GM12878 (cell line): ENCODE results near the gene SETD5. TPM values are rescaled to one million over a fixed set of nuclear protein-coding genes. Genes with fewer than 3 reads are reported as not detected.

Experiments
- ATAC-seq: fragments of 200-7000 bp; cut with Tn5 transposase; 3 replicates; pipeline ENCODE4 v1.9.1; 2020; ENCODE audit warnings: mild to moderate bottlenecking, moderate library complexity
- BruUV-seq: library from RNA; stranded (reverse); fragments of 400-500 nt; replicated peaks from 2 replicates; lab custom pipeline; 2021; lab: Mats Ljungman, UMichigan
- CTCF ChIA-PET: fragments of 300-600 bp; sonication (Branson Sonifier 250); formaldehyde crosslinking; extraction: SDS; loops from one replicate; lab custom pipeline; 2021; ENCODE audit warnings: inconsistent platforms; lab: Yijun Ruan, JAX
- POLR2A ChIA-PET: fragments of 350-600 bp; formaldehyde crosslinking; extraction: SDS; loops from one replicate; lab custom pipeline; 2021; ENCODE audit warnings: inconsistent platforms; lab: Charles Lee
- RAD21 ChIA-PET: fragments of 300-600 bp; sonication (Branson Sonifier 250); formaldehyde crosslinking; loops from one replicate; lab custom pipeline; 2023; ENCODE audit warnings: antibody characterized with exemption; ENCODE audit not compliant: unreplicated experiment; lab: Charles Lee
- SMC1A ChIA-PET: fragments of 300-600 bp; sonication (Branson Sonifier 250); formaldehyde crosslinking; loops from one replicate; lab custom pipeline; 2023; ENCODE audit not compliant: unreplicated experiment, uncharacterized antibody; lab: Charles Lee
- DNase-seq: peaks from one replicate; pipeline ENCODE4 v3.0.0-alpha.2; 2011; ENCODE audit warnings: low read depth, low spot score
- FAIRE-seq: peaks from 3 replicates; lab custom pipeline; 2011; peaks lifted over from hg19 to GRCh38; lab: Jason Lieb, UNC
- H2AFZ ChIP-seq: 2 replicates; pipeline ENCODE4 v1.6.0; 2011; ENCODE audit warnings: low read depth, low read length, control low read depth; ENCODE audit not compliant: control insufficient read depth
- H3K27ac ChIP-seq: 2 replicates; pipeline ENCODE4 v1.5.1; 2011; ENCODE audit warnings: control low read depth; ENCODE audit not compliant: control insufficient read depth, insufficient read depth
- H3K27me3 ChIP-seq, 2 experiments: replicated peaks in 1 of 2; 2 replicates each; pipeline versions ENCODE4 v1.6.0 to v1.6.1; 2011; ENCODE audit warnings: low read length in 1 of 2; ENCODE audit not compliant: control insufficient read depth in 2 of 2, insufficient read depth in 2 of 2
- H3K36me3 ChIP-seq, 2 experiments: 2 replicates each; pipeline ENCODE4 v1.5.1; 2011; ENCODE audit warnings: low read length in 1 of 2; ENCODE audit not compliant: control insufficient read depth in 2 of 2, insufficient read depth in 2 of 2
- H3K4me1 ChIP-seq: 2 replicates; pipeline ENCODE4 v1.6.1; 2011; ENCODE audit warnings: mild to moderate bottlenecking, low read length, moderate library complexity, mixed read lengths; ENCODE audit not compliant: control insufficient read depth, insufficient read depth
- H3K4me2 ChIP-seq: 2 replicates; pipeline ENCODE4 v1.6.0; 2011; ENCODE audit warnings: control low read depth; ENCODE audit not compliant: control insufficient read depth, insufficient read depth
- H3K4me3 ChIP-seq: fragments of 200-600 bp; sonication (generic); 2 replicates; pipeline ENCODE4 v1.5.1; 2016
- H3K79me2 ChIP-seq: 2 replicates; pipeline ENCODE4 v1.6.0; 2011; ENCODE audit warnings: low read length; ENCODE audit not compliant: control insufficient read depth, insufficient read depth
- H3K9ac ChIP-seq: 2 replicates; pipeline ENCODE4 v1.8.0; 2011; ENCODE audit warnings: low read length, control low read depth, mixed read lengths; ENCODE audit not compliant: control insufficient read depth, insufficient read depth
- H3K9me3 ChIP-seq: replicated peaks from 3 replicates; pipeline ENCODE4 v1.5.1; 2011; ENCODE audit warnings: mild to moderate bottlenecking, low read length; ENCODE audit not compliant: control insufficient read depth, insufficient read depth
- H4K20me1 ChIP-seq: 2 replicates; pipeline ENCODE4 v1.6.0; 2011; ENCODE audit not compliant: control insufficient read depth, insufficient read depth
- HCFC1 ChIP-seq: fragments of 150-350 bp; IDR thresholded peaks from 2 replicates; pipeline ENCODE4 v1.6.1; 2014; ENCODE audit warnings: low read length
- PAX8 ChIP-seq: fragments of 450-650 bp; IDR thresholded peaks from 2 replicates; pipeline ENCODE4 v1.6.1; 2017; ENCODE audit warnings: mild to moderate bottlenecking, moderate library complexity
- RAD51 ChIP-seq: fragments of 450-650 bp; IDR thresholded peaks from 2 replicates; pipeline ENCODE4 v1.6.1; 2016; ENCODE audit warnings: moderate library complexity, mild to moderate bottlenecking, inconsistent platforms
- RB1 ChIP-seq: fragments of 450-650 bp; formaldehyde crosslinking; IDR thresholded peaks from 2 replicates; pipeline ENCODE4 v1.6.1; 2017; ENCODE audit warnings: mild to moderate bottlenecking, borderline replicate concordance
- RCOR1 ChIP-seq: conservative IDR thresholded peaks from 2 replicates; pipeline ENCODE4 v1.6.1; 2012; ENCODE audit warnings: low read depth, low read length, improper control_type of control experiment
- WGBS: methylation state at CpG from one replicate; pipeline ENCODE4 v1.1.6; 2016; ENCODE audit warnings: low lambda C conversion rate; ENCODE audit not compliant: insufficient replicate concordance, insufficient coverage; ENCODE audit errors: missing lambda C conversion rate; 5-methylcytosine and 5-hydroxymethylcytosine counted together
- in situ Hi-C: fragments of 300-500 bp; cut with MboI; formaldehyde crosslinking; loops from 9 replicates; pipeline ENCODE4 v1.14.3; 2018; ENCODE audit warnings: mixed read lengths
- intact Hi-C: fragments of 100-400 bp; cut with micrococcal nuclease; formaldehyde crosslinking; loops from one replicate; pipeline ENCODE4 v1.14.2; 2022; ENCODE audit not compliant: unreplicated experiment
- polyA plus RNA-seq, 11 experiments: library from polyadenylated mRNA; depleted of rRNA in 4 of 11; unstranded in 6 of 11; stranded (reverse) in 5 of 11; fragments of >200 nt; fragmentation: Nextera tagmentation in 4 of 11; fragmentation: Illumina TruSeq in 1 of 11; extraction: Ambion mirVana in 4 of 11; extraction: Trizol in 1 of 11; gene quantifications; 1 replicate in 1 of 11; 2 replicates in 10 of 11; pipeline versions ENCODE4 v1.2.1 to v1.2.3, GENCODE V29; 2011 to 2016; ENCODE audit warnings: inconsistent platforms in 2 of 11, missing spikeins in 2 of 11, low read depth in 1 of 11
- total RNA-seq, 4 experiments: library from RNA; depleted of rRNA in 3 of 4; stranded (reverse); fragments of >200 nt in 3 of 4; fragmentation: Illumina TruSeq in 1 of 4; extraction: Trizol in 1 of 4; gene quantifications; 2 replicates each; pipeline versions ENCODE4 v1.2.1 to v1.2.3, GENCODE V29; 2013 to 2021
- TF ChIP-seq, protein P1 (sequence below): fragments of 450-650 bp; IDR thresholded peaks from 2 replicates; pipeline ENCODE4 v1.6.1; 2016; ENCODE audit warnings: mild to moderate bottlenecking

SETD5 gene
- total and polyA plus RNA-seq, 10 of the 15 experiments (the other 5 are each of a cell fraction or from before 2014, with no cell fraction given) = 8.2 to 94.0 (median 55.4) TPM

DNA sequence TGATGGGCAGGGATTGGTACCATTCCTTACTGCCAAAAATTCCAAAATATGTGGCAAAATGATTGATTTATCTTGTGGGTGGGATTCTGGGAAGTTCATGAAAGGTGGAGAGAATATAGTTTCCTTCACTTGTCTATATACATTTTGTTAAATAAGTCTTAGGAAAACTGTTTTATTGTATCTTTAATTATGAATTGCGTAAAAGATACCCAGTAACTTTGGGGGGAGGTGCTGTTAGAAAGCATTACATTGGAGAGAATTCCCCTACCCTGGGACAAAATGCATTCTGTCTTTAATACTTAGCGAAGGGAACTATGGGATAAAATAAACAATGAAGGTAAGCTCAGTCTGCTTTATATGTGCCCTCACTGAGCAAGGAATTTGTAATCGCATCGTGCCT lies 4.6 kb downstream of the SETD5 start (continued):
- no peak for TF ChIP-seq PAX8
- no peak for TF ChIP-seq HCFC1
- TF ChIP-seq RAD51 = no peak
- TF ChIP-seq RB1 = no peak

DNA sequence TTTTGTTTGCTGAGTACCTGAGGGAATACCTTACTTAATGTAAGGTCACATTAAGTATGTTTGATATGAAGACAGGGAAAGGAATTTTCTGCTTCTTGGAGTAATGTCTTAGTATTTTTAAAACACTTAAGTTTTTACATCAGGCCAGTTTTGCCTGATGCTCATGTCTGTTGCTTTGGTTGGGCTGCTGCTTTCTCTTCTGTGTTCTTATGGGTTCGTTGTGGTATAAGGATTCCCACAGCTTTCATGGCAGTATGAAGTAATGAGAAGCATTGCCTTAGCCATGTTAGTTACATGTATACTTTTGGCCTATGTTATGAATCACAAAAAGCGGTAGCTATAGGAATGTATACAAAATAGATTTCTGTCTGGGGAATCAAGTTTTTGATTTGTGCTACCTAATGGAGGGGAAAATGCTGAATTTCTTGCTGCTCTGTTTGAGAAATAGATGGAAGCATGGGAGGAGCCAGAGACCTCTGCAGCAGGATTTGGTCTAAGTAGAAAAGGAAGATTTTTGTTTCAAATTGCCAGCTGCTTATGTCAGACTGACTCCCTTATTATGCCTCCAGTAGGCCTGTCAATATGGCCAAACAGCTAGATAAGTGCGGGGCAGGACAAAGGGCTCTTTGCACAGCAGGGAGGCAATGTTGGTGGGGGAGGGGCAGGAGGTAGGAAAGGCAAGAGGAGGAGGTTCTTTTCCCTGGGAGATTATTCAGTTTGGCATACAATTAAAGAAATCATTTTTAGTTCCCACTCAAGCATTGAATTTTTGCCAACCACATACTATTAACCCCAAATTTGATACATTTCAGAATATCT lies 5.2 kb downstream of the SETD5 start:
- TF ChIP-seq RCOR1 = no peak
- TF ChIP-seq, protein P1, sequence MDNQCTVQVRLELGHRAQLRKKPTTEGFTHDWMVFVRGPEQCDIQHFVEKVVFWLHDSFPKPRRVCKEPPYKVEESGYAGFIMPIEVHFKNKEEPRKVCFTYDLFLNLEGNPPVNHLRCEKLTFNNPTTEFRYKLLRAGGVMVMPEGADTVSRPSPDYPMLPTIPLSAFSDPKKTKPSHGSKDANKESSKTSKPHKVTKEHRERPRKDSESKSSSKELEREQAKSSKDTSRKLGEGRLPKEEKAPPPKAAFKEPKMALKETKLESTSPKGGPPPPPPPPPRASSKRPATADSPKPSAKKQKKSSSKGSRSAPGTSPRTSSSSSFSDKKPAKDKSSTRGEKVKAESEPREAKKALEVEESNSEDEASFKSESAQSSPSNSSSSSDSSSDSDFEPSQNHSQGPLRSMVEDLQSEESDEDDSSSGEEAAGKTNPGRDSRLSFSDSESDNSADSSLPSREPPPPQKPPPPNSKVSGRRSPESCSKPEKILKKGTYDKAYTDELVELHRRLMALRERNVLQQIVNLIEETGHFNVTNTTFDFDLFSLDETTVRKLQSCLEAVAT = 0 out of 2 replicates have a peak, but pooled peaks have one; percentile 17
- ATAC-seq (peak; percentile 23), DNase-seq (no peak), FAIRE-seq (no peak)
- no peak overlapping the region for H3K9ac ChIP-seq
- no TSS peak for BruUV-seq
- ChIA-PET RAD21 (interaction anchor here (1.3 to 3.4 kb wide), 5 partner anchors 7 to 39 kb away, joined by 3 to 20 read pairs (median 5); partner anchors contain the start of gene THUMPD3), SMC1A (interaction anchor here (0.6 to 4.1 kb wide), 12 partner anchors 8 to 54 kb away, joined by 3 to 43 read pairs (median 4); partner anchors contain the start of gene THUMPD3), CTCF (interaction anchor here (1.0 to 2.7 kb wide), 6 partner anchors 8 to 25 kb away, joined by 3 to 21 read pairs (median 3); no protein-coding TSS in a partner anchor), POLR2A (interaction anchor here (0.9 to 4.1 kb wide), 3 partner anchors 9 to 36 kb away, joined by 3 to 24 read pairs (median 5); no protein-coding TSS in a partner anchor)
- 53% methylated on average over 3 of the region's 3 CpGs for WGBS
- intact Hi-C loops = no loop called here
- peaks cover 4% of the 10 kb centered on the region for H4K20me1 ChIP-seq
- peaks cover 5% of the 10 kb centered on the region; the same call in 1 of the 2 replicates for H3K4me1 ChIP-seq
- H2AFZ ChIP-seq = no peak overlapping the region
- no peaks in the 10 kb centered on the region for H3K27me3 ChIP-seq
- H3K4me3 ChIP-seq = peak overlapping the region; percentile 59
- H3K27ac ChIP-seq = peak overlapping the region; percentile 15; the same call in 1 of the 2 replicates
- peaks cover 0 to 5% of the 10 kb centered on the region in 2 experiments; a peak in 1 of 4 replicates for H3K36me3 ChIP-seq
- H3K4me2 ChIP-seq = peak overlapping the region; percentile 45
- peaks cover 99% of the 10 kb centered on the region for H3K79me2 ChIP-seq
- in situ Hi-C loops = no loop called here
- H3K9me3 ChIP-seq = no peaks in the 10 kb centered on the region; the same call in 2 of the 3 replicates
